SH-SY5Y (cell line): ENCODE data around the gene CCNL2.

Experiments used
- GATA2 ChIP-seq: IDR thresholded peaks from 2 replicates; pipeline ENCODE4 v1.6.1; 2011; ENCODE audit warnings: mild to moderate bottlenecking, low read depth, low read length
- GATA3 ChIP-seq: IDR thresholded peaks from 2 replicates; pipeline ENCODE4 v1.6.1; 2011; ENCODE audit warnings: low read depth, mild to moderate bottlenecking, low read length, moderate library complexity

DNA sequence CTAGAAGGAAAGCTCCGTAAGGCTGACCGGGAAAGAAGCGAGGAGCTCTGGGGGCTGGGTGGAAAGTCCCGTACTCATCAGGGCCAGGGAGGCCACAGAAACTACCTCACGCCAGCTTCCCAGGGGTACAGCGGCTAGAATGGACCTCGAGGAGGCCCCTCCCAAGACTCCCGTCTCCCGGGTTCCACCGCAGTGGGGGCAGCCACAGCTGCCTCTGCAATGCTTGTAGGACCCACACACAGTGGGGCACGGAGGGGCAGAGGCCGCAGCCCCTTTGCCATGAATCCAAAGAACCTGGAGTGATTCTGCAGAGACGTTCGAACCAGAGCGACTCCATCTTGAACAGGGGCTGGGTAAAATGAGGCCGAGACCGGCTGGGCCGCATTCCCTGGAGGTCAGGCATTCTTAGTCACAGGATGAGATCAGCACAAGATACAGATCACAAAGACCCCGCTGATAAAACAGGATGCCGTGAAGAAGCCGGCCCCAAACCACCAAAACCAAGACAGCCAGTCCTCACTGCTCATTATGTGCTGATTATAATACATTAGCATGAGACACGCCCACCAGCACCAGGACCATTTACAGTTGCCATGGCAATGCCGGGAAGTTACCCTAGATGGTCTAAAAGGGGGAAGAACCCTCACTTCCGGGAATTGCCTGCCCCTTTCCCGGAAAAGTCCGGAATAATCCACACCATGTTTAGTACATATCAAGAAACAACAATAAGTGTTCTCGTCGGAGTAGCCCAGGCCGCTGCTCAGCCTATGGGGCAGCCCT is 23.5 kb upstream of the CCNL2 start:
- TF ChIP-seq GATA3 (no peak), GATA2 (no peak)
